Left ventricle myocardium inferior (tissue), 1 donor: Measurements from ENCODE around the gene MYL10. TPM values are rescaled to one million over a fixed set of nuclear protein-coding genes. Genes with fewer than 3 reads are reported as not detected.

Source experiments
- DNase-seq: peaks from one replicate; pipeline ENCODE4 v3.0.0-alpha.2; 2020
- H3K27ac ChIP-seq: fragments of 200-600 bp; replicated peaks from 2 replicates; pipeline ENCODE4 v1.8.0; 2021
- H3K27me3 ChIP-seq: fragments of 200-600 bp; 2 replicates; pipeline ENCODE4 v1.8.0; 2021; ENCODE audit warnings: low read depth
- H3K36me3 ChIP-seq: fragments of 200-600 bp; 2 replicates; pipeline ENCODE4 v1.8.0; 2021
- H3K4me1 ChIP-seq: fragments of 200-600 bp; 2 replicates; pipeline ENCODE4 v1.8.0; 2021
- H3K4me3 ChIP-seq: fragments of 200-600 bp; 2 replicates; pipeline ENCODE4 v1.8.0; 2021; ENCODE audit warnings: mild to moderate bottlenecking, moderate library complexity
- H3K9me3 ChIP-seq: fragments of 200-600 bp; replicated peaks from 2 replicates; pipeline ENCODE4 v1.8.0; 2021
- CTCF ChIP-seq: fragments of 200-600 bp; IDR thresholded peaks from 2 replicates; pipeline ENCODE4 v1.8.0; 2021; ENCODE audit warnings: antibody characterized with exemption, mild to moderate bottlenecking, borderline replicate concordance
- intact Hi-C: fragments of 100-400 bp; cut with micrococcal nuclease; formaldehyde crosslinking; loops from one replicate; pipeline ENCODE4 v1.11.0; 2022
- total RNA-seq: library from RNA; stranded (reverse); fragmentation: NEBNext Ultra II Directional; extraction: Animal tissue kit (Norgen Biotek cat#: 25700); gene quantifications from one replicate; pipeline ENCODE4 v1.2.1, GENCODE V29; 2021
- donor health status: DM: no; HTN: yes; CAD: no; lungs with severe emphysema.

The MYL10 gene
- total RNA-seq, 1 donor from 2014 or later, result not detected

DNA sequence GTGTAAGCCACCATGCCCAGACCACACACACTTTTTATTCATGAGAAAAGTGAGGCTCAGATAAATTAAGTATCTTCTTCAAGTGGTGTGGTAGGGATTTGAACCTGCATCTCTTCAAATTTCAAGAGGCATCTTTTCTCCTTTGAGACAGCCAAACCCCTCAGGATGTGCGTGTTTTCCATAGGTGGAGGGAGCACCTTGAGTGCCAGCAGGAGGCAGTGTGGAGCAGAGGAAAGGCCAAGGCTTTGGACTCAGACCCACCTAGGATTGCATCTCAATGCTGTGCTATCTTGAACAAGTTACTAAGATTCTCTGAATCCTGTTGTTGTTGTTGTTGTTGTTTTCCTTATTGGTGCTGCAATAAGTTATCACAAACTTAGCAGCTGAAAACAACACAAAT is 40.2 kb upstream of the MYL10 start:
- Histone ChIP-seq H3K4me3 (no peak overlapping the region), H3K9me3 (peaks cover 4% of the 10 kb centered on the region), H3K27ac (no peak overlapping the region), H3K36me3 (no peaks in the 10 kb centered on the region), H3K4me1 (peaks cover 8% of the 10 kb centered on the region), H3K27me3 (peaks cover 35% of the 10 kb centered on the region)
- no peak for DNase-seq
- no peak for TF ChIP-seq CTCF
- intact Hi-C loops, result no loop called here

GRCh38 chr7:101668726-101669125 is 39.6 kb upstream of the MYL10 start:
- Histone ChIP-seq H3K36me3 (no peaks in the 10 kb centered on the region), H3K9me3 (peaks cover 4% of the 10 kb centered on the region), H3K4me3 (no peak overlapping the region), H3K4me1 (peaks cover 8% of the 10 kb centered on the region), H3K27ac (no peak overlapping the region), H3K27me3 (peaks cover 40% of the 10 kb centered on the region)
- DNase-seq, result no peak
- intact Hi-C loops, result no loop called here
- TF ChIP-seq CTCF, result no peak

GRCh38 chr7:101667920-101668319 is 38.8 kb upstream of the MYL10 start:
- Histone ChIP-seq H3K27ac (no peak overlapping the region), H3K4me3 (no peak overlapping the region), H3K9me3 (no peaks in the 10 kb centered on the region), H3K4me1 (peaks cover 8% of the 10 kb centered on the region), H3K27me3 (peaks cover 45% of the 10 kb centered on the region), H3K36me3 (no peaks in the 10 kb centered on the region)
- TF ChIP-seq CTCF, result no peak
- DNase-seq, result no peak
- intact Hi-C loops, result no loop called here

GRCh38 chr7:101667399-101667798 is 38.3 kb upstream of the MYL10 start:
- Histone ChIP-seq H3K4me1 (peaks cover 8% of the 10 kb centered on the region), H3K27ac (no peak overlapping the region), H3K9me3 (no peaks in the 10 kb centered on the region), H3K36me3 (no peaks in the 10 kb centered on the region), H3K27me3 (peaks cover 45% of the 10 kb centered on the region), H3K4me3 (no peak overlapping the region)
- DNase-seq, result no peak
- intact Hi-C loops, result no loop called here
- no peak for TF ChIP-seq CTCF

DNA sequence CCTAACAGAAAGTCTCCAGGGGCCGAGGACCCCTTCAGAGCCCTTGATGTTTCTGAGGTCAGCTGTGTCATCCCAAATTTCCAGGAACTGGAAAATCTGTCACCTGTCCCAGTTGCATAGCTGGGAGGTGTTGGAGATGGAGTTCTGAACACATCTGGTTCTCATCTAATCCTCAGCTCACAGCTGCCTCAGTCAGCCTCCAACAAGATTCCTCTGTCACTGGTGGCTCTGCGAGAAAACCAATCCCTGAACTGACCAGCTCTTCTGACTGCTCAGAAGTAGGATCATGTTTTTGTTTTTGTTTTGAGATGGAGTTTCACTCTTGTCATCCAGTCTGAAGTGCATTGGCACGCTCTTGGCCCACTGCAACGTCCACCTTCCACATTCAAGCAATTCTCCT is 37.6 kb upstream of the MYL10 start:
- H3K9me3 ChIP-seq, result no peaks in the 10 kb centered on the region
- H3K4me3 ChIP-seq, result no peak overlapping the region
- H3K4me1 ChIP-seq, result peaks cover 1% of the 10 kb centered on the region
- no peak overlapping the region for H3K27ac ChIP-seq
- TF ChIP-seq CTCF, result no peak
- no peak for DNase-seq
- no peaks in the 10 kb centered on the region for H3K36me3 ChIP-seq
- peaks cover 51% of the 10 kb centered on the region for H3K27me3 ChIP-seq
- intact Hi-C loops, result no loop called here

DNA sequence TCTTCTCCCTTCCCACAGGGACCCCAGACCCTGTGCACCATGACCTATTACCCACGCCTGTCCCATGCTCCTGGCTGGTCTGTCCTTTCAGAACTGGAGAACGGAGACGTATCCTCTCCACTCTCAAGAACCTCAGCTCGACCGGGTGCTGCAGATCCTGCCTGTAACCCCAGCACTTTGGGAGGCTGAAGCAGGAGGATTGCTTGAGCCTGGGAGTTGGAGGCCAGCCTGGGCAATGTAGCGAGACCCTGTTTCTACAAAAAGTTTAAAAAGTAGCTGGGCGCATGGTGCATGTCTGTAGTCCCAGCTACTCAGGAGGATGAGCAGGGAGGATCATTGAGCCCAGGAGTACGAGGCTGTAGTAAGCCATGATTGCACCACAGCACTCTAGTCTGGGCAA is 37.2 kb upstream of the MYL10 start:
- Histone ChIP-seq H3K27me3 (peaks cover 55% of the 10 kb centered on the region), H3K27ac (no peak overlapping the region), H3K9me3 (no peaks in the 10 kb centered on the region), H3K36me3 (no peaks in the 10 kb centered on the region), H3K4me3 (no peak overlapping the region), H3K4me1 (no peaks in the 10 kb centered on the region)
- intact Hi-C loops, result no loop called here
- no peak for TF ChIP-seq CTCF
- DNase-seq, result no peak
